Measurements from ENCODE around the gene EXOG. TPM values are rescaled to one million over a fixed set of nuclear protein-coding genes. Genes with fewer than 3 reads are reported as not detected.

The EXOG gene
- total and polyA plus RNA-seq, 2 of the 13 experiments (the other 11 are each of a cell fraction or from before 2014, with no cell fraction given), result 5.5 to 9.5 TPM

- intact Hi-C loops (cut with micrococcal nuclease; ENCODE audit: unreplicated experiment), result no loop called here
- no TSS peak for BruUV-seq (replicated peaks)
- Histone ChIP-seq H3K9me3 (ENCODE audit: low read length) (no peaks in the 10 kb centered on the region), H3K9ac (ENCODE audit: insufficient read depth, low read depth, low read length) (no peak overlapping the region), H4K20me1 (ENCODE audit: insufficient read depth, low read length) (no peaks in the 10 kb centered on the region), H3K79me2 (ENCODE audit: insufficient read depth, low read length) (no peaks in the 10 kb centered on the region), H3K4me3 (replicated peaks in 1 of 3; ENCODE audit: insufficient read depth in 1 of 3, low read depth in 2 of 3, low read length in 3 of 3) (no peak overlapping the region), H3K27me3 (ENCODE audit: control insufficient read depth in 1 of 2, insufficient read depth in 2 of 2, low read length in 2 of 2) (peaks cover 0 to 17% of the 10 kb centered on the region in 2 experiments; a peak in 2 of 5 replicates), H3K36me3 (replicated peaks in 1 of 2; ENCODE audit: control insufficient read depth in 1 of 2, insufficient read depth in 2 of 2, low read length in 2 of 2) (no peaks in the 10 kb centered on the region), H3K4me2 (ENCODE audit: low read depth, low read length) (no peak overlapping the region), H2AFZ (ENCODE audit: low read length) (no peak overlapping the region), H3K4me1 (ENCODE audit: insufficient read depth, low read length) (no peaks in the 10 kb centered on the region), H3K27ac (ENCODE audit: extremely low read length, insufficient read depth, low read length) (no peak overlapping the region)
- ChIA-PET CTCF (ENCODE audit: low intra/inter-chr PET ratio, low total read pairs) (no interaction called here), POLR2A (no interaction called here)
- FAIRE-seq, result no peak
- in situ Hi-C loops (cut with HindIII; ENCODE audit: extremely low pct_ligation_motif_present, low pct_unique_long_range_greater_than_20kb), result no loop called here
- DNase-seq (ENCODE audit: low spot score), result no peak
- WGBS (ENCODE audit: low lambda C conversion rate), result 4% methylated on average over 4 of the region's 6 CpGs
- no peak for ATAC-seq
- TF ChIP-seq SIN3A (IDR thresholded peaks at IDR 0.05; ENCODE audit: borderline replicate concordance, low read depth, low read length) (no peak), NPAS2 (CRISPR knock-in tag; IDR thresholded peaks at IDR 0.05; ENCODE audit: borderline replicate concordance) (no peak), ZFP62 (CRISPR knock-in tag; IDR thresholded peaks at IDR 0.05) (no peak), TOPORS (CRISPR knock-in tag; IDR thresholded peaks at IDR 0.05) (no peak), HDAC6 (IDR thresholded peaks at IDR 0.05; ENCODE audit: low read depth, low read length) (no peak), SAP130 (CRISPR knock-in tag; IDR thresholded peaks at IDR 0.05; ENCODE audit: low read depth) (no peak), FOXC1 (CRISPR knock-in tag; IDR thresholded peaks at IDR 0.05; ENCODE audit: borderline replicate concordance) (no peak), AGO2 (optimal IDR thresholded peaks at IDR 0.05; ENCODE audit: low read depth, low read length) (no peak), HNRNPUL1 (IDR thresholded peaks at IDR 0.05; ENCODE audit: low read depth, low read length) (no peak), NFE2L1 (CRISPR knock-in tag; IDR thresholded peaks at IDR 0.05; ENCODE audit: borderline replicate concordance) (no peak), ZNF609 (CRISPR knock-in tag; IDR thresholded peaks at IDR 0.05; ENCODE audit: borderline replicate concordance) (no peak), RFX3 (CRISPR knock-in tag; IDR thresholded peaks at IDR 0.05) (no peak), ZNF224 (CRISPR knock-in tag; IDR thresholded peaks at IDR 0.05) (no peak)
Observed at GRCh38 chr3:38555149-38555840, 59.2 kb downstream of the EXOG start.
